ENCODE results near the gene NUFIP2.
A peak's percentile ranks its signal among the peaks of the same experiment; 100 is the strongest.
"Not testable (repeated sequence)": the region's sequence is repeated elsewhere in the genome, so short reads cannot be mapped to it uniquely, and the experiment has no call there.

Gene NUFIP2

DNA sequence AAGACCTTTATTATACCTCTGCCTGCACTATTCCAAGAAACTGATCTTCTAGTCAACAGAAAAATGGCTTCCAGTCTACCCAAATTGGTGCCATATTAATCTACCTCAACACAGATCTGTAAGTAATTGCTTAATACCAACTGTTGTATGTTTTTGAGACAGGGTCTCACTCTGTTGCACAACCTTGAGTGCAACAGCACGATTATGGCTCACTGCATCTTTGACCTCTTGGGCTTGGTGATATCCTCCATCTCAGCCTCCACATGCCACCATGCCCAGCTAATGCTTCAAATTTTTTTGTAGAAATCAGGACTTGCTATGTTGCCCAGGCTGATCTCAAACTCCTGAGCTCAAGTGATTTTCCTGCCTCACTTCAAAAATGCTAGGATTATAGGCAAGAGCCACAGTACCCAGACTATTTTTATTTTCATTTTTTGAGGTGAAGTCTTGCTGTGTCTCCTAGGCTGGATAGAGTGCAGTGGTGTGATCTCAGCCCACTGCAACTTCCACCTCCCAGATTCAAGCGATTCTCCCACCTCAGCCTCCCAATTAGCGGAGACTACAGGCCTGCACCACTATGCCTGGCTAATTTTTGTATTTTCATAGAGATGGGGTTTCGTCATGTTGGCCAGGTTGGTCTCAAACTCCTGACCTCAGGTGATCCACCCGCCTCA, 14.4 kb downstream of the NUFIP2 start:
- no peak for DNase-seq (ENCODE audit: low spot score)

DNA sequence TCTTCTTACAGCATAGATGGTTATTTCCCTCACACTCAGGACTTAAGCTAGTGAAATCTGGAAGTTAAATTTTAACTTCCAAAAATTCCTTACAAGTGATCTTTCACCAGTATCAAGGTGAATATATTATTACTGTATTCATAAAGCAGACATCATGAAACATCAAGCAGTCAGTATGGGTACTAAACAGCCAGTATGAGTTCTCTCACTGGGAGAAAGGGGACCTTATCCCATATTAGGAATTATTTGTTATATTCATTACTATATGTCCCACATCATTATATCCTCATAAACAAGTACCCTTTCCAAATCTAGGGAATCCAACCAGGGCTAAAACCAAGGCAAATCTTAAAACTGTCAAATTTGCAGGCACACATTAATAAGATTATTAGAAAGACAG, 15.3 kb downstream of the NUFIP2 start:
- no peak for DNase-seq (ENCODE audit: low spot score)

DNA sequence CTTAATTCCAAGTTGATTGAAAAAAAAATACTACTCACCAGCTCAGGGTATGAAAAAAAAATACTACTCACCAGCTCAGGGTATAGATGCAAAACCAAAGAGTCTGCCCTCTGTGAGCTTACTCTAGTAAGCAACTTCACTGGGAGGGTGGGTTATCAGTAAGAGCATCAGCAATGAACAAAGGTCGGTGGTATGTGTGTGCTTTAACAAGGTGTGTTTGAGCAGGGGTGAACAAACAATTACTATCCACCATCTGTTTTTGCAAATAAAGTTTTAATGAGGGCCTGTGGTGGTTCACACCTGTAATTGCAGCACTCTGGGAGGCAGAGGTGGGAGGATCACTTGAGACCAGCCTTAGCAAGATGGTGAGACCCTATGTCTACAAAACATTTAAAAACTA, 20.0 kb downstream of the NUFIP2 start:
- no peak for DNase-seq (ENCODE audit: low spot score)

DNA sequence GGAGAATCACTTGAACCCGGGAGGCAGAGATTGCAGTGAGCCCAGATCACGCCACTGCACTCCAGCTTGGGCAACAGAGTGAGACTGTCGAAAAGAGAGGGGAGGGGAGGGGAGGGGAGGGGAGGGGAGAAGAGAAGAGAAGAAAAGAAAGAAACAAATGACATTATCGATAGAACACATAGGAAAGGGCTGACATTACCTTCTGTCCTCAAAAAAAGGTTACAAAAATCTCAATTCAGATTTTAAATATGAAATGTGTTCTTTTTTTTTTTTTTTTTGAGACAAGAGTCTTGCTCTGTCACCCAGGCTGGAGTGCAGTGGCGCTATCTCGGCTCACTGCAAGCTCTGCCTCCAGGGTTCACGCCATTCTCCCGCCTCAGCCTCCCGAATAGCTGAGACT, 22.0 kb downstream of the NUFIP2 start:
- not testable (repeated sequence) for DNase-seq (ENCODE audit: low spot score)

DNA sequence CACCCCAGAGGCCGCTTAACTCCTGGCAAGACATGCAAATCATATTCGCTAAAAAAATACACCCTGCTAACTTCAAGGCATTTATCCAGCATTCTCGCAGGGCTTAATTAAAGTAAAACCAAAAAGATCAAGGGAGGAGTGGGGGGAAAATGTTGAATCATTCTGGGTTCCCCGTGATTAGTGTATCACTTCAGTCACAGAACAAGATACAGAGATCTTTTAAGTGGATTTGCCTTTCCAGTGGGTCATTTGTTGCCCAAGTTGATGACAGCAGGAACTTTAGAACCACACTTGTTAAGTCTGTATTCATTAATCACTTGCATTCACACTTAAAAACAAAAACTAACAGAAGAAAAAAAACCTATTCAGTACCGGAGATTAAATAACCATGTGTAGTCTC, 30.0 kb downstream of the NUFIP2 start:
- no peak for DNase-seq (ENCODE audit: low spot score)

DNA sequence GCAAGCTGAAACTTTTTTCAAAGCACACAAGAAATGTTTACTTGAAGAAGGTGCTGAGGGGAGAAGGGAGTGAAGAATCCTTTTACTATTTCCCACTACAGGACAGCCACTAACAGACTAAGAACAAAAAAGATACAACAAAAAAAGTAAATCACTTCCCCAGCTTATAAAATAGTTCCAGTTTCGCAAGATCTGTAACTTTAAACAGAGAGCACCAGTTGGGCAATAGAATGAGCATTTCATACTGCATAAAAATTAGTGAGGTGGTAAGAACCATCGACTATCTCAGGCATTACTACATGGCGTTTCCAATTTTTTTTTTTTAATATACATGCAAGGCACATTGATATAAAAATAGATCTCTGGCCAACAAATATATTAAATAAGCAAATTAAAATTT, 36.2 kb downstream of the NUFIP2 start:
- no peak for DNase-seq (ENCODE audit: low spot score)

DNA sequence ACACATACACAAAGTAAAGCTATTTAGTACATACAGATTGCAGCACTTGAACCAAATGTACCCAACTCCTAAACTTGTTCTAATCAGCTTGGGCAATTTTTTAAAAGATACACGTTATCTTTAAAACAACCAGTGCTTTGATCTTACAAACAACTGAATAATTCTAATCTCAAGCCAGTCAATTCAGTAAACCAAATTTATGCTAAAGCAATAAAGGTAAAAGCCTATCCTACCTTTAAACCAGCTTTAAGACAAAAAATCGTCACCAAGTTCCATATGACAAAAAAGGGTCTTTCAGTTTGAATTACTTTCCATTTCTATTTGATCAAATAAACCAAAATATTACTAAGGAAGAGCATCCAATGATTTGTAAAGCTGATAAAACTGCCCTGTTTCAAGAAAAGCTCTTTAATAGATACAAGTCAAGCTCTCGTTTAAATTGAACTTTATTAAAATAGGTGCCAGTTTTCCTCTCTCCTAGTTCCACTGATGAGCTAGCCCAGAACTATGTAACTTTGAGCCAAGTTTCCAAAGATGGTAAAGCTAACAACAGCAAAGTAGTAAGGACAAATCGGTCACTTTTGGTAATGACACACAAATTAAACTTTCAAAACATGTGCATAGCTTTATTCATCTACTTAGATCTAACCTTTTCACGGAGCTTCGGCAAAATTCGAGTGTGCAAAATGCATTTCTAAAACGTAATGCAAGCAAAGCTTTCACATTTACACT, 37.0 kb downstream of the NUFIP2 start:
- no peak for DNase-seq (ENCODE audit: low spot score)

DNA sequence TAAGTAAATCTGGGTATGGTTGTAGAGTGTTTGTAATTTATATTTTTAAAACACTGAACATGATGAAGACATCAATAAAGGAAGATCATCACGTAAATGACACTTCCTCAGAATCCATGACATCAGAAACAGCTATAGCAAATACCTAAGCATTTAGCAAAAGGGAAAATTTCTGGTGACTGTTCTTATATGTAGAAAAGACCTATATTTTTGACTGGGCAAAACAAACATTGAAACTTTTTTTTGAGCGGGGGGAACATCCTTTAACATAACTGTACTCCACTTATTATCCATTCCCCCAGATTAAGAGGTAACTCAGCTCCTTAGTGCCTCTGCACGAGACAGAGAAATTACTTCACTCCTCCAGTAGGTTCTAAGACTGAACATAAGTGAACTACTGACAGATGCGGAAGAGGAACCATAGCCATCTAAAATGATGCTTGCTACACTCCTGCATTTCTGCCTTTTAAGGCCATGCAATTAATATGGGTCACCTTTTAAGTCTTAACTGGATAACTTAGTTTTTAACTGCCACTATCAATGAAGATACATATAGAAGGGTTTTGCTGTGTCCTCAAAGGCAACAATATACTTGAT, 37.9 kb downstream of the NUFIP2 start:
- no peak for DNase-seq (ENCODE audit: low spot score)

DNA sequence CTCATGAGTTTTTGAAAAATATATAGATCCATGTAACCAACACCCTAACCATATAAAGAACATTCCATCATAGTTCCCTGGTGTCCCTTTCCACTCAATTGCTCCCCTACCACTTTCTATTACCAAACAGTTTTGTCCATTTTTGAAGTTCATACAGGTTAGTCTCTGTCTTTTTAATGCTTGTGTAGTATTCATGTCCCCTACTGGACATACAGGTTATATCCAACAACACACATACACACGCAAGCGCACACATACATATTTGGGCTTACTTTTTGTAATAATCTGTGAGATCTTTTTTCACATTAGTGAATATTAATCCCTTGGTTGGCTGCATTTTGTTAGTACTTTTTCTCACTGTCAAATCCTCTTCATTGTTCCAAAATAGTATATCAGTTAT, 40.9 kb downstream of the NUFIP2 start:
- no peak for DNase-seq (ENCODE audit: low spot score)

DNA sequence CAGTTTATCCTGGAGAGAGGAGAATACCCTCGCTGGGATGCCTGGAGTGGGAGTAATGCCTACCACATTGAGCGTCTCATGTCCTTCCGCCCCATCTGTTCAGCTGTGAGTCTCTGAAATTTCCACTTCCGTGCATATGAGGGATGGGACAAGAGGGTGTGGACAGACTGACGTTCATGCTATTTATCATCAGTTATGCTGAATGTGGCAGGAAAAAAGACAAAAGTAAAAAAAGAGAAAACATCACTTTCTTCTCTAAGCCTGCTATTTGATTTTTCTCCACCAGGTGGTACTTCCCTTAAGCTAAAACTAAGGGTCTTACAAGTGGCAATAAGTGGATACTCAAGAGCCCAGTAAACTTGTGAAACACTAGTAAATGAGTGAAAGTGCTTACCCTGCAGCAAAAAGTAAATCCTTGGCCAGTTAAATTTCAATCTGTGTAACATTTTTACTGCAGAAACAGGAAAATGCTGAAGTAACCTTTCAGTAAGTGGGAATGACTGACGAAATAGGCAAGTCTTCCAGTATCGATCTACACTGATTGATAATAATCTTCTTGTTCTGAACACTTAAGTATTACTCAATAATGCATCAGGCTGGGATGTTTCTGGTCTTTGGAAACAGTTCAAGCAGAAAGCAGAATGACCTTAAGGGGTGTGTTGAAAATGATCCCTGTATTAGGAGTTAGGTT, 41.7 kb downstream of the NUFIP2 start:
- DNase-seq (ENCODE audit: low spot score), result no peak

DNA sequence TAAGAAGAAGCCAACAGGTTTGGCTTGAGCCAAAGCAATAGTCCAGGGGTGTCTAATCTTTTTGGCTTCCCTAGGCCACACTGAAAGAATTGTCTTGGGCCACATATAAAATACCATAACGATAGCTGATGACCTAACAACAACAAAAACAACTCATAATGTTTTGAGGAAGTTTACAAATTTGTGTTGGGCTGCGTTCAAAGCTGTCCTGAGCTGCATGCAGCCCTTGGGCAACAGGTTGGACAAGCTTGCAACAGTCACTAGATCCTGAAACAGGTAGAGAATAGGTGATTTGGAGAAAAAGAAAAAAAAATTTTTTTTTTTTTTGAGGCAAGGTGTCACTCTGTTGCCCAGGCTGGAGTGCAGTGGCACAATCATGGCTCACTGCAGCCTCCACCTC, 42.8 kb downstream of the NUFIP2 start:
- no peak for DNase-seq (ENCODE audit: low spot score)

DNA sequence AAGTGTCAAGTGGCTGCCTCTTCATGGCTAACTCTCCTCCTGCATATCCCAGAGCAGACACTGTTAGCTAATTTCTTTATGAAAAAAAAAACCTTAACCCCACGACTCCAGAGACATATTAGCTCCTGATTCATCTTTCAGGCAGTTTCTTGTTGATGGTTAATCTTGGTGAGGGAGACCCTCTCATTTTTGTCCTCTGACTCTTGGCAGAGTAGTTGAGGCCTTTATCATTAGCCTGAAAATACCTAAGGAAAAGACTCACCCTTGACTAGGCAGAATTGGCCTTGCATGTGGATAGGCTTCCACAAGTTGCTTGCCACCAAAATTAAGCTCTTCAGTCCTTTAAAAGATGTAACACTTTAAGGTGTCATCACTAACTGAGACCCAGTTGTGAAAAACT, 43.3 kb downstream of the NUFIP2 start:
- no peak for DNase-seq (ENCODE audit: low spot score)

DNA sequence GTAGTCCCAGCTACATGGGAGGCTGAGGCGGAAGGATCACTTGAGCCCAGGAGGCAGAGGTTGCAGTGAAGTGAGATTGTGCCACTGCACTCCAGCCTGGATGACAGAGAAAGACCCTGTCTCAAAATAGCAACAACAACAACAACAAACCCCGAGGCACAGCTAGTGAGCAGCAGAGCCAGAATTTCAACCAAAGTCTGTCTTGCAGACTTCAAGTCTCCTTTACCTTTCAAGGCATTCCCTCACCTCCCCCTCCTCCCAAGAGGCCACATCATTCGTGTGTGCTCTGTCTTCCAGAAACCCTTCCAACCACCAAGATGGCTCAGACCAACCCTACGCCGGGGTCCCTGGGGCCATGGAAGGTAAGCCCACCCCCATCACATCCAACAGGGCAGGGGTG, 45.1 kb downstream of the NUFIP2 start:
- DNase-seq (ENCODE audit: low spot score), result no peak

DNA sequence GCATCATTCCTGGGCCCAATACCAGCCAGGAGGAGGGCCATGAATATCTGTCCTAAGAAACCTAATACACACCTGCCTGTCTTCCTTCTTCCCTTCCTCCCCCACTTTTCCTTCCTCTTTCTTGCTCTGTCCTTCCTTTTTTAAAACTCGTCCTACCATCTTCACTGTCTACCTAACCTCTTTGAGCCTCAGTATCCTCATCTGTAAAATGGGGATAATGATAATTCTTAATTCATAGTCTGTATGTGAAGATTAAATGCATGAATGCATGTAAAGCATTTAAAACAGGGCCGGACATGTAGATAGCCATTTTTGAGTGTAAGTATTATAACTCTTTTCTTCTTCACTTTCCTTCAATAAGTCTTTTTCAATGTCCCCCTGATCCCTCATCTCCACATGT, 46.7 kb downstream of the NUFIP2 start:
- no peak for DNase-seq (ENCODE audit: low spot score)

DNA sequence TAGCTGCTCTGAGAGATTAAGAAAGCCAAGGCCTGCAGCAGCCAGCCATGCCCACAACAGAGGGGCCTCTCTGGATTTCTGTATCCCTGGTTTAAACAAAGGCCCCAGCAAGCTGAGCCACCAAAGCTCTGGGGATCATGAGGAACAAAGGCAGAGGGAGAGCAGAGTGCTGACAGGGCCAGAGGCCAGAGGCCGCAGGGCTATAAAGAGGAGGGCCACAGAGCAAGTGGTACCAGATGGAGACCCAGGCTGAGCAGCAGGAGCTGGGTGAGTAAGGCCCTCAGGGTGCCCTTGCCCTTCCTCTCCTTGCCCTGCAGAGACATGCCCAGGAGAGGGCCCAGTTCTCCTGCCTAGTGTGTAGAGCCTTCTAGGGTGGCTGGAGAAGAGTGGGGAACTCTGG, 47.3 kb downstream of the NUFIP2 start, which contains the start of gene CRYBA1:
CRYBA1 (plus strand) TSS at position 232 of the 400 bp plus-strand sequence; CDS start at position 237, 5 bp downstream.
- no peak for DNase-seq (ENCODE audit: low spot score)

DNA sequence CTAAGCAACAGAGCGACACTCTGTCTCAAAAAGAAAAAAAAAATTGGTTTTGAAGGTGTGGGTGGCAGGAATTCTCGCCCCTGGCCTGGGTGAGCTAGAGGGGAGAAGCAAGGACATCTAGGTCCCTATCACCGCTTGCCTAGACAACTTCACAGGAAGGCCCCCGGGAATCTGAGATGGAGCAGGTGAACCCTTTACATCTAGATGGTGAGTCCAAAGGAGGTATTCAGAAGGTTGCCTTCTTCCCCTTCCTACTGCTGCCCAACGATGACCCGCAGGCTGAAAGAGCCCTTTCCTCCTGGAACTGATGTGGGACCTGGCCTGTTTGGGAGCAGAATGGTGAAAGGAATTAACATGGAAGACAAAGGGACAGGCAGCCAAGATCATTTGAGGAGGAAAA, 48.5 kb downstream of the NUFIP2 start:
- DNase-seq (ENCODE audit: low spot score), result no peak

DNA sequence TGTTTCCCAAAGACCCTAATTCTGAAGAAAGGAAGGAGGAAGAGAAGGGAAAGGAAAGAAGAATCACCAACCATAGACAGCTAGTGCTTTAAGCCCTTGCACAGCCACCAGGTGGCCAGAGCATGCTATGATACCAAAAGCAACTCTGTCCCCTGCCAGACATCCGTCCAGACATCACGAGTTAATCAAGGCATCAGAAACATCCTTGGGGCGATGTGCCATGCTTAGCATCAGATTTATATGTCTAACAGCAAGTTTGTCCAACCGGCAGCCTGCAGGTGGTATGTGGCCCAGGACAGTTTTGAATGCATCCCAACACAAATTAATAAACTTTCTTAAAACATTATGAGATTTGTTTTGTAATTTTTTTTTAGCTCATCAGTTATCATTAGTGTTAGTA, 50.2 kb downstream of the NUFIP2 start:
- DNase-seq (ENCODE audit: low spot score), result peak; percentile 71

DNA sequence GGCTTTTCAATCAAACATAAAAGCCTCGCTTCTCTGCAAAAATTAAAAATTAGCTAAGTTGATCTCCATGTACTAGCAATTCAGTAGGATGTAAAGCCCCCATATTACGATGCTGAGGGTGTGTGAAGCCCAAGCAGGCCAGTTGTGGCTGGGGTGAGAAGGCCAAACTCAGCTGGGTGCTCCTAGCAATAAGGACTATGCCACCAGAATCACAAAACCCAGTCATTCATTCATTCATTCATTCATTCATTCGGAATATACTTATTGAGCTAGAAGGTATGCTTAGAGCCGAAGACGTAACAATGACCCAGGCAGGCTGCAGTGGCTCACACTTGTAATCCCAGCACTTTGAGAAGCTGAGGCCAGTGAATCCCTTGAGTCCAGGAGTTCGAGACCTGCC, 51.2 kb downstream of the NUFIP2 start:
- no peak for DNase-seq (ENCODE audit: low spot score)

DNA sequence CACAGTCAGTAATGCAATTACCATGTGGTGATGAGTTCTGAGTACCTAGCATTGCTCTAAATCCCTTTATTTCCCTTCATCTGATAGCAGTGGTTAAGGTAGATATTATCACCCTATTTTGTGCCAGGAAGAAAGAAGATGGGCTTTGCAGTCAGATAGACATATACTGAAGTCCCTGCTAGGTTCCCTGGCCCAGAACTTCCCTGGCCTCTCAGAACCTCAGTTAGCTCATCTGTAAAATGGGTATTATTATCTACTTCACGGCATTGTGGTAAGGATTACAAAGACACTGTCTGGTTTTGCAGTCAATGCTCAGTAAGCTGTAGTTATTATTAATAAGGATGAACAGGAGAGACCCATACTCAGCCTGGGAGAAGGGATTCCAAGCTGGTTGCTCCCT, 51.9 kb downstream of the NUFIP2 start:
- no peak for DNase-seq (ENCODE audit: low spot score)

DNA sequence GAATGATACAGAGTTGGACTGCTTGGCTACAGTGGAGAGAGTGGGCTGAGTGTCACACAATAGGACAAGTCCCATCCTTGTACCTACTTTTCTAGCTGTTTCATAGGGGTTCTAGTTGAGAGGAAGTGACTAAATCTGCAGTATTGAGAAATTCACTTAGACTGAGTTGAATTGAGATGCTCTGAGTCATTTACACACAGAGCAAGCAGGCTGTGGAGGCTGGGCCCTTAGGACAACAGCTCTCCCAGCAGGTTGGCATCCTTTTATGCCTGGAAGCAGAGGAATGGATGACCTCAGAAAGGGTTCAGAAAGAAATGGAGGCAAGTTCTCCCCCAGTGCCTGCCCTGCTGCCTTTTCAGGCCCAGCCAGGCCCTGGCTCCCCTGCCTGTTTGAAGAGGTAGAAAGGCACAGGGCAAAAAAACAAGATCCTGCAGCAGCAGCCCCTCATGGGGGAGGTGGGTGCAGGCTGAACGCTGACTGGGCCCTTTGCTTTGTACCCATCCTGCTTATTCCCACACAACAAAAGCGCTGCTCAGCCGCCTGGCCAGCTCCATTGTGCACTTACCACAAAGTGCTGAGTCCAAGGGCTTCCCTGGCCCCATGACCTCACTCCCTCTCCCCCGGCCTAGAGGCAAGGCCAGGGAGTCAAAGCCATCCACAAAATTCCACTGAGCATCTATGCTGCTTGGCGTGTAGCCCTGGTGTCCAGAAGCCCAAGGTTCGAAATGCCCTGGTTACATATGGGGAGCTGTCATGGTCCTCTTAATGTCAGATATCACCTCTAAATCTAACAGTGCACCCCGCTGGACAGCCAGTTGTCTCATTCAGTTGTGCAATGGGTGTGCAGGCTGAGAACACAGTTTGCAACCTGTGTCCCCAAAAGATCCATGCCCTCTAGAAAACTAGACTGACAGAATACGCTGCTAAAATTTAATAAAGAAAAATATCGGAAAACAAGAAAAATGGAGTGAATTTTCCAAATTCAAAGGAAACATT, 52.7 kb downstream of the NUFIP2 start:
- no peak for DNase-seq (ENCODE audit: low spot score)

DNA sequence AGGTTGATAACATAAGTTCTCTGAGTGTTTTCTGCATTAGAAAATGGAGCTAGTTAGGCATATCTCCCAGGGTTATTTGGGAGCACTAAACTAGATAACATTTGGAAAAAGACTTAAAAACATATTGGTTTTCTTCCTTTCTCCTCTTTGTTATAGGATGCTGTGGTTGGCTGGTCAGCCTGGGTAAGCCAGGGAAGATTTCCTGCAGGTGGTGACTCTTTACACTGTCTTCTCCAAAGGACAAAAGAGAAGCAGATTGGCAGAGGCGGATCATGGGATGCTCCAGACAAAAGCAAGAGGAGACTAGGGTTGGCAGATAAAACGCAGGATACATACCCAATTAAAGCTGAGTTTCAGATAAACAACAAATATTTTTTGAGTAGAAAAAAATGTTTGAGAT, 53.5 kb downstream of the NUFIP2 start:
- DNase-seq (ENCODE audit: low spot score), result no peak
